Measurements from ENCODE around the gene THTPA.
"Not testable (repeated sequence)": the region's sequence is repeated elsewhere in the genome, so short reads cannot be mapped to it uniquely, and the experiment has no call there.

DNA sequence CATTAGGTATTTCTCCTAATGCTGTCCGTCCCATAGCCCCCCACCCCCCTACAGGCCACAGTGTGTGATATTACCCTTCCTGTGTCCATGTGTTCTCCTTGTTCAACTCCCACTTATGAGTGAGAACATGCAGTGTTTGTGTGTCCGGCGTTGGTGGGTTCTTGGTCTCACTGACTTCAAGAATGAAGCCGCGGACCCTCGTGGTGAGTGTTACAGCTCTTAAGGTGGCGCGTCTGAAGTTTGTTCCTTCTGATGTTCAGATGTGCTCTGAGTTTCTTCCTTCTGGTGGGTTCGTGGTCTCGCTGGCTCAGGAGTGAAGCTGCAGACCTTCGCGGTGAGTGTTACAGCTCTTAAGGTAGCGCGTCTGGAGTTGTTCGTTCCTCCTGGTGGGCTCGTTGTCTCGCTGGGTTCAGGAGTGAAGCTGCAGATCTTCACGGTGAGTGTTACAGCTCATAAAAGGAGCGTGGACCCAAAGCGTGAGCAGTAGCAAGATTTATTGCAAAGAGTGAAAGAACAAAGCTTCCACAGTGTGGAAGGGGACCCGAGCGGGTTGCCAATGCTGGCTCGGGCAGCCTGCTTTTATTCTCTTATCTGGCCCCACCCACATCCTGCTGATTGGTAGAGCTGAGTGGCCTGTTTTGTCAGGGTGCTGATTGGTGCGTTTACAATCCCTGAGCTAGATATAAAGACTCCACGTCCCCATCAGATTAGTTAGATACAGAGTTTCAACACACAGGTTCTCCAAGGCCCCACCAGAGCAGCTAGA is 27.9 kb downstream of the THTPA start:
- TF ChIP-seq, protein P1, sequence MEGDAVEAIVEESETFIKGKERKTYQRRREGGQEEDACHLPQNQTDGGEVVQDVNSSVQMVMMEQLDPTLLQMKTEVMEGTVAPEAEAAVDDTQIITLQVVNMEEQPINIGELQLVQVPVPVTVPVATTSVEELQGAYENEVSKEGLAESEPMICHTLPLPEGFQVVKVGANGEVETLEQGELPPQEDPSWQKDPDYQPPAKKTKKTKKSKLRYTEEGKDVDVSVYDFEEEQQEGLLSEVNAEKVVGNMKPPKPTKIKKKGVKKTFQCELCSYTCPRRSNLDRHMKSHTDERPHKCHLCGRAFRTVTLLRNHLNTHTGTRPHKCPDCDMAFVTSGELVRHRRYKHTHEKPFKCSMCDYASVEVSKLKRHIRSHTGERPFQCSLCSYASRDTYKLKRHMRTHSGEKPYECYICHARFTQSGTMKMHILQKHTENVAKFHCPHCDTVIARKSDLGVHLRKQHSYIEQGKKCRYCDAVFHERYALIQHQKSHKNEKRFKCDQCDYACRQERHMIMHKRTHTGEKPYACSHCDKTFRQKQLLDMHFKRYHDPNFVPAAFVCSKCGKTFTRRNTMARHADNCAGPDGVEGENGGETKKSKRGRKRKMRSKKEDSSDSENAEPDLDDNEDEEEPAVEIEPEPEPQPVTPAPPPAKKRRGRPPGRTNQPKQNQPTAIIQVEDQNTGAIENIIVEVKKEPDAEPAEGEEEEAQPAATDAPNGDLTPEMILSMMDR (IDR thresholded peaks at IDR 0.05): not testable (repeated sequence)
- TF ChIP-seq POLR2A (IDR thresholded peaks at IDR 0.05): not testable (repeated sequence)

All from esophagus squamous epithelium (tissue), 4 donors.